NCI-H446 treated with DMSO at 0.1 percent for 48 hours (cell line): ENCODE data around the gene IL4I1.

ENCODE experiments used
- DNase-seq: peaks from one replicate; lab custom pipeline; 2025; lab: John Stamatoyannopoulos, UW

The IL4I1 gene

DNA sequence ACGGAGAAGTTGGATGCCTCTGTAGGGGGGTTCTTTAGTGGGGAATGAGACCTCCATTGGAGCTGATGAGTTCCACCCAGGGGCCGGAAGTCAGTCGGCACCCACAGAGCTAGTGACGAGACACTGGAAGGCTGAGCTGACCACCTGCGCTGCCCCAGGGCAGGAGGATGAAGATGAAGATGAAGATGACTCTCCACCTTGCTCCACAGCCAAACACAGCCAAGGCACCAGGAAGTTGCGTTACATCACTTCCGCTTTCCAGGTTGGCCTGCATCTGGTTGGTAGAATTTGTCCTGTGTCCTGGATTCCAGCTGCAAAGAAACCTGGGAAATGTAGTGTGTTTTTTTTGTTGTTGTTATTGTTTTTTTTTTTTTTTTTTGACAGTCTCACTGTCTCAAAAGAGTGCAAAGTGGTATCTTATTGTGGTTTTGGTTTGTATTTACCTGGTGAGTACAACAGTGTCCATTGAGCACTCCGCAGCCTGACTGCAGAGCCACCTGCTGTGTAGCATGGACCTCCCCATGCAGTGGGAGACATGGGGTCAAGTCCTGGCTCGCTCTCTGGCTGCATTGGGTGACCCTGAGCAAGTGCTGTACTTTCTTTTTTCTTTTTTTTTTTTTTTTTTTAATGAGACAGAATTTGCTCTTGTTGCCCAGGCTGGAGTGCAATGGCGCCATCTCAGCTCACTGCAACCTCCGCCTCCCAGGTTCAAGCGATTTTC lies 17.3 kb downstream of the IL4I1 start:
- no peak for DNase-seq

- no peak for DNase-seq
Measured at GRCh38 chr19:49878744-49879070, 18.0 kb downstream of the IL4I1 start.

DNA sequence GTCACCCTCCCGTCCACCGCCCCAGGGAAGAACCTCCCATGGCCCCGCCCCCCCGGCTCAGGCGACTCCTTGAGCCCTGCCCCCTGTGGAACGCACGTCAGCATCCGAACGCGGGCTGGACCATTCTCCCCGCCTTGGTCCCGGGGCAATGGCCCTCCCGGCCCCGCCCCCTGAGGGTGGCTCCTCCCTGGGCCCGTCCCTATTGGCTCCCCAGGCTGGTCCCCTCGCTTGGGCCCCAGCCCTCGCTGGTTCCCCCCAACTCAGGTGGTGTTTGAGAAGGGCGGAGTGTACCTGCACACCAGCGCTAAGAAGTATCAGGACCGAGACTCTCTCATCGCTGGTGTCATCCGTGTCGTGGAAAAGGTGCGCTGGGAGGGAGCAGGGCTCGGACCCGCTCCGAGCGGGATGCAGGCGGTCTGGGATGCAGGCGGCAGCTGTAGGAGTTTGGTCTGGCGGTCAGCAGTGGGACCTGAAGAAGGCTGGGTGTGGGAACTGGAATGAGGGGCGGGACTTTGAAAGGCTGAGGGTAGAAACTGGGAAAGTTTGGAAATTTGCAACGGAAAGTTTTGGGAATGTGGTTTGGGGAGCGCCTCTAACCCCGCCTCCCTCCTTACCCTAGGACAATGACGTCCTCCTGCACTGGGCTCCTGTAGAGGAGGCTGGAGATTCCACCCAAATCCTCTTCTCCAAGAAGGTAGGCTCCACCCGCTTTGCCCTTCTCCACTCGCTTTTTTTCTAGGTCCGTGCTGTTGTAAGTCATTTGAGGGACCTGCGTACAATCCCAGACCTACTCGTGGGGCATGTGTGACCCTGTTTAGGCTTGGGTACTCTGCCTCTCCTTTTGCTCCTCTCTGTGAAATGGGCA lies 18.6 kb downstream of the IL4I1 start:
- DNase-seq = peak; percentile 95

DNA sequence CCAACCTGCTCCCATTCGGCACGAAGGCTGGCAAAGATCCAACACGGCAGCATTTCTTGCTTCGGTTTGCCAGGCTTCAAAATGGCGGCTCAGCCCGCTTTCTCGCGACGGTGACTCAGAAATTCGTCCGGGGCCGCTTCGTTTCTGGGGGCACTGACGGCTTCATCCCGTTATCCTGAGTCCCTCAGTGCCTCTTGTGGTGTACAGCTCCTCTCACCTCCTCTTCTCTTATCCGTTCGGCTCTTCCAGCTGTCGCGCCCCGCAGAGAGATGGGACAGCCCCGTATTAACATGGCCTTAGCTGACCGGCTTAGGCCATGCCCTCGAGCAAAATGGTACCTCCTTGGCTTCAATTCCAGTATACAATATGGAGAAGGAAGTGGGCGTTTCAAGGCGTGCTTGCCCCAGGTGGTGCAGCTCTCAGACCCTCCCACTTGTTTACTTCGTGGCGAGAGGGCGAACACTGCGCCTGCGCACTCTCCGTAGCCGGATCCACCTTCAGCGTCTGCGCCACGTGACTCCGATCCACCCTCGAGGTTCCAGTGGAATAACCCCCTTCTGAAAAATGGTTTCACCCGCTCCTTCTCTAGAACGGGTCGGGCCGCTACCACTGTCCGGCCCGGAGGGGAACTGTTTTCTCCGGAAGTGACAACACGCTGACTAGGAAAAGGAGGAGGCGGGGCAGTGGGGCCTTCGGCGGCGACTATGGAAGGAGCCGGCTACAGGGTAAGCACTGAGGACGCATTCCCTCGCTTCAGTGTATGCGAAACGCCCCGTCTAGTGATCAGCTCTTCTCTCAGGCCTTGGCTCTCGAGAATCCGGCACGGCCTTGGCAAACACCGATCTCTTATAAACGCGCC lies 19.4 kb downstream of the IL4I1 start, which contains the start of the genes AKT1S1 and TBC1D17:
TSS of gene AKT1S1 (minus strand) at position 336 of the 859 bp plus-strand sequence. CDS start 4,060 bp downstream, outside the sequence.
TSS of gene TBC1D17 (plus strand) at position 683 of the 859 bp plus-strand sequence. CDS start at position 705, 22 bp downstream.
- DNase-seq = peak; percentile 100

DNA sequence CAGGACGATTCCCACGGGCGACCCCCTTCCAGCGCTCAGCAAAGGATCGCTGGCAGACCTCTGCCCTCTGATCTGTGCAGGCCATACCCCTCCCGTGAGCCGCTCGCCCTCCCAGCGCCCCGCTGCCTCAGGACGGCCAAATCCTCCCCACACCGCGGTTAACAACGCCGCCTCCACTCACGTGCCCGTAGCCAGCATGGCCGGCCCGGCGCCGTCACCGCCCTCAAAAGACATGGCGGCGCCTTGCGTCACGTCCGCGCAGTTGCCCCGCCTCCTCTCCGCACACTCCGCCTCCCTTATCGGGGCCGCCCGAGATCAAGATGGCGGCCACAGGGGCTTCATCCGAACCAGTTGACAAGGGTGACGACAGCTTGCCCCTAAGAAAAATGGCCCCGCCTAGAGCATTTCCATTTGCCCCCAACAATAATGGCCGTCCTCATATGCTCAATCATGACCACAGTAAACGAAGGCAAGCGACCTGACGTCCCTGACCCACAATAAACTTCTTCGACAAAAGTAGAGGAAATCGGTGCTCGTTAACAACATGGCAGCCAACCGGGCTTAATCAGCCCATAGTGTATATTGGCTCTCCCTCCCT lies 20.2 kb downstream of the IL4I1 start:
- peak; percentile 99 for DNase-seq

- DNase-seq = peak; percentile 8
Measured at GRCh38 chr19:49875857-49876421, 20.7 kb downstream of the IL4I1 start.

DNA sequence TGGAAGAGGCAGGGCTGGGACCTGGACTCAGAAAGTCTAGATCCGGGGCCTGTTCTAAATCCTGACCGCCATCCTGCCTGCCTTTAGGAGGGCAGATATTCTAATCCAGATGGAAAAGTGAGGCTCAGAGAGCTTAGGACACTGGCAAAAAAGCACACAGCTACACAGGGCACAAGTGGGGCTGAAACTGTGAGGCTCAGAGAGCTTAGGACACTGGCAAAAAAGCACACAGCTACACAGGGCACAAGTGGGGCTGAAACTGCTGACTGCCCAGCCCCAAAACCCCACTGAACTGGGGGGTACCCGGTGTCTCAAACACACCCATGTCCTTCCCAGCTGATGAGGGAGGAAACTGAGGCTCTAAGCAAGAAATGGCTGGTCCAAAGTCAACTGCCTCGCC lies 21.5 kb downstream of the IL4I1 start:
- DNase-seq = no peak

GRCh38 chr19:49874503-49875157 lies 22.1 kb downstream of the IL4I1 start:
- DNase-seq = no peak

- no peak for DNase-seq
Measured at GRCh38 chr19:49873834-49874233, 22.9 kb downstream of the IL4I1 start.

GRCh38 chr19:49873129-49873521 lies 23.6 kb downstream of the IL4I1 start:
- DNase-seq = no peak

- DNase-seq = no peak
Measured at GRCh38 chr19:49872245-49873128, 24.2 kb downstream of the IL4I1 start.

DNA sequence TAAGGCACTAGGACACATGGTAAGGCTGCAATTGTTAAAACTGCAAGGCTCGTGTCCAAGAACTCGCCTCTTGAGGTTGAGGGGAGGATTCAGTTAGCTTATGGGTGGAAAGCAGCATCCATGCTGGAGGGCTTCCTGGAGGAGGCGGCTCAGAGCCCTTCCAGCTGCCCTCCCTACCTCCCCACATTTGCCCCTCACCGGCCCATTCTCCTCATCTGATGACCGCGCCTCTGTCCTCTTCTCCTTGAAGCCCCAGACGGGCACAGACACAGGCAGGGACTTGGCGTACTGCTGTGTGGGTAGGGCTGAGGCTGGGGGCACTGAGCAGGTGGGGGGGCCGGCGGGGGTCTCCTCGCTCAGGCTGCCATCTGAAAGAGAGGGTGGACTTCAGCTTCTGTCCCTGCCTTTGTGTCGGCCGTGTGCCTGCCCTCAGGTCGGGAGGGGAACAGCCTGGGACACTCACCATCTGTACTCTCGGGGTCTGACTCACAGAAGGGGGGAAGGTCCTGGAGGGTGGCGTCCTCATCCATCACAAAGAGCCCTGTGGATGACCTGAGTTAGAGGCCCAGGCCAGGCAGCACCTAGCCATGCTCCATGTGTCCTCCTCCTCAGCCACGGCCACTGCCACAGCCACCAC lies 25.2 kb downstream of the IL4I1 start:
- DNase-seq = no peak

- DNase-seq = no peak
Measured at GRCh38 chr19:49870309-49870901, 26.3 kb downstream of the IL4I1 start.

- peak; percentile 100 for DNase-seq
Measured at GRCh38 chr19:49869484-49870308, 27.0 kb downstream of the IL4I1 start.

- no peak for DNase-seq
Measured at GRCh38 chr19:49869009-49869483, 27.6 kb downstream of the IL4I1 start.

DNA sequence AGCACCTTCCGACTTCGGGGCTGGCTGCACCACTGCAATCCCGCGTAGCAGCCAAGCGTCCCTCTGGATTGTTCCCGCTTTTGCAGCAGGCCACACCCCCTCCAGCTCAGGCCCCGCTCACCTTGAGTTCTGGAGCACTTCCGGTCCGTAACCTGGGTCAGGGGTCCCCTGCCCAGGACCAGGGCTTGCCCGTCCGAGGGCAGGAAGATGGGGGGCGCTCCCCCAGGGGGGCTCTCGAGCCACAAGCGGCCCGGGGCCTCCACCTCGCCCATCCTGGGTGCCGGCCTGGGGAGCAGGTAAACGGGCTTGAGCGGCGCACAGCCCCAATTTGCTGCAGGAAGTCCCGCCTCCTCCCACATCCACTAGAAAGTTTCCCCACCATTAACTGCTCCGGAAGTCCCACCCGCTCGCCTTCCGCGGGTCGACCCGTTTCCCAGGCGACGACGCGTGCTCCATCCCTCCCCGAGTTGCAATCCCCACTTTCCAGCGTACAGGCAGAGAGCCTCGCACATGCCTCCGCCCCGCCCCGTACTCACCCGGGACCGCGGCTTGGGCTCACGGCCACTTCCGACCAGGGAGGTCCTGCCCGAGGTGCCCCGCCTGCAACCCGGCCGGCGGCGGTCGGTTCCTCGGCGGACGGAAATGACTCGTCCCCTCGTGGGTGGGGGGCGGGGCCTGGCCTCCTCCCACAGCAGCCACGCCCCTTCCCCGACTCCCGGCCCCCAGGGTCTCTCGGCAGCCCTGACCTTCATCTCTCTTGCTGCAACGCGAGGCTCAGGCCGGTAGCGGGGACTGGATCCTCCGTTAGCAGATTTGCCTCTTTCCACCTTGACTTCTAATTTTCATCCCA lies 29.5 kb downstream of the IL4I1 start, which contains the start of gene PNKP:
TSS of gene PNKP (minus strand) at position 644 of the 850 bp plus-strand sequence. CDS start at position 272, 372 bp downstream.
- peak; percentile 87 for DNase-seq

- DNase-seq = no peak
Measured at GRCh38 chr19:49864890-49865289, 31.8 kb downstream of the IL4I1 start.
